Pancreas (tissue), 10 donors: Measurements from ENCODE around the gene CD38. TPM values are rescaled to one million over a fixed set of nuclear protein-coding genes. Genes with fewer than 3 reads are reported as not detected.

Source experiments
- ATAC-seq, 4 donors: fragments of 200-7000 bp; cut with Tn5 transposase; one replicate each; pipeline versions ENCODE4 v1.8.0 to v1.9.1; 2020; ENCODE audit warnings: mild to moderate bottlenecking in 4 of 4, moderate library complexity in 4 of 4
- DNase-seq, 6 donors: peaks; one replicate each; pipeline ENCODE4 v3.0.0-alpha.2; 2020
- FAIRE-seq: peaks from 2 replicates; lab custom pipeline; 2012; peaks lifted over from hg19 to GRCh38; lab: Jason Lieb, UNC
- H3K27ac ChIP-seq, 4 donors: fragments of 200-600 bp; sonication (generic); 1 replicate in 3 of 4; 2 replicates in 1 of 4; pipeline versions ENCODE4 v1.5.0 to v1.8.0; 2020
- H3K27me3 ChIP-seq, 4 donors: fragments of 200-600 bp; one replicate each; pipeline ENCODE4 v1.8.0; 2021
- H3K36me3 ChIP-seq, 3 donors: fragments of 200-600 bp; sonication (generic) in 1 of 3; one replicate each; pipeline versions ENCODE4 v1.5.0 to v1.8.0; 2020 to 2021
- H3K4me1 ChIP-seq, 3 donors: fragments of 200-600 bp; one replicate each; pipeline ENCODE4 v1.8.0; 2021
- H3K4me3 ChIP-seq, 4 donors: fragments of 200-600 bp; sonication (generic) in 2 of 4; one replicate each; pipeline versions ENCODE4 v1.5.0 to v1.8.0; 2020 to 2021
- H3K9me3 ChIP-seq, 4 donors: fragments of 200-600 bp; one replicate each; pipeline ENCODE4 v1.8.0; 2021
- WGBS, 2 donors: extraction: QIAGEN DNeasy Blood & Tissue Kit; methylation state at CpG; one replicate each; pipeline ENCODE4 v1.1.7; 2013; 5-methylcytosine and 5-hydroxymethylcytosine counted together
- intact Hi-C, 3 donors: fragments of 100-400 bp; cut with DNase I; formaldehyde crosslinking; loops; one replicate each; pipeline versions ENCODE4 v1.11.1 to v1.14.2; 2022
- polyA plus RNA-seq, 2 donors: library from polyadenylated mRNA; stranded (reverse); fragments of 200-250 nt; gene quantifications; one replicate each; pipeline ENCODE4 v1.2.3, GENCODE V29; 2013
- total RNA-seq, 6 donors: library from RNA; stranded (reverse); fragmentation: NEBNext Ultra II Directional in 4 of 6; extraction: Animal tissue kit (Norgen Biotek cat#: 25700) in 4 of 6; gene quantifications; one replicate each; pipeline versions ENCODE4 v1.2.1 to v1.2.4, GENCODE V29; 2021 to 2023
- TF ChIP-seq, protein P1 (sequence below), 4 donors: fragments of 200-600 bp; sonication (generic) in 3 of 4; IDR thresholded peaks; one replicate each; pipeline versions ENCODE4 v1.5.0 to v1.8.0; 2021; ENCODE audit warnings: antibody characterized with exemption in 4 of 4
- donor health status: healthy with polysubstance abuse.
- donor health status: DM: no; HTN: no; CAD: no; lungs with moderate emphysema.
- donor health status: DM: no; HTN: no; CAD: no.
- donor health status: control.
- donor health status: control.
- donor health status: Bipolar disorder and iron deficiency.
- donor health status: DM: yes; HTN: yes; CAD: no.
- donor health status: DM: no; HTN: no; CAD: no.
- donor health status: DM: no; HTN: no; CAD: no.
- donor health status: DM: yes; HTN: yes; CAD: no.

CD38 gene
- total and polyA plus RNA-seq, 8 donors: 0.12 to 1.6 (median 0.44) TPM

DNA sequence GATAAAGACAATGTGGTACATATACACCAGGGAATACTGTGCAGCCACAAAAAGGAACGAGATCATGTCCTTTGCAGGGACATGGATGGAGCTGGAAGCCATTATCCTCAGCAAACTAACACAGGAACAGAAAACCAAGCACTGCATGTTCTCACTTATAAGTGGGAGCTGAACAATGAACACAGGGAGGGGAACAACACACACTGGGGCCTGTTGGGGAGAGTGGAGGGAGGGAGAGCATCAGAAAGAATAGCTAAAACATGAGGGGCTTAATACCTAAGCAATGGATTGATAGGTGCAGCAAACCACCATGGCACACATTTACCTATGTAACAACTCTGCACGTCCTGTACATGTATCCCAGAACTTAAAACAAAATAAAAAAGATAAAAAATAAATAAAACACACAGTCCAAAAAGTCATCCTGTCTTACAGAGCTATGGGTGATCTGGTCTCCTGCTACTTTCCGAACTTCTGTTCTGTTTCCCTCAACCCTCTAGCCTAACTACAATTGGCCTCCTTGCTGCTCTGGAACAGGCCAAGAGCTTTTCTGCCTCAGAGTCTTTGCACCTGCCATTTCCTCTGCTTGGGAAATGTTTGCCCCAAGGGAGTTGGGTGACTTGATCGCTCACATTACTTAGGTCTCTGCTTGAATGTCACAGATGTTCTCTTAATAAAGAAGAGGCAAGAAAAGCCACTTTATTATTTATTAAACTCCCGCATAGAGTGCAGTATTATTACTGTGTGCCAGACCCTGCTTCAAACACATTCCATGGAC, 1.1 kb upstream of the CD38 start:
- ATAC-seq (no peak), DNase-seq (no peak), FAIRE-seq (no peak)
- Histone ChIP-seq H3K36me3 (no peaks in the 10 kb centered on the region), H3K27ac (no peak overlapping the region), H3K4me3 (no peak overlapping the region), H3K4me1 (peaks cover 0 to 6% (median 0%) of the 10 kb centered on the region in 3 donors), H3K9me3 (no peaks in the 10 kb centered on the region), H3K27me3 (no peaks in the 10 kb centered on the region)
- TF ChIP-seq, protein P1, sequence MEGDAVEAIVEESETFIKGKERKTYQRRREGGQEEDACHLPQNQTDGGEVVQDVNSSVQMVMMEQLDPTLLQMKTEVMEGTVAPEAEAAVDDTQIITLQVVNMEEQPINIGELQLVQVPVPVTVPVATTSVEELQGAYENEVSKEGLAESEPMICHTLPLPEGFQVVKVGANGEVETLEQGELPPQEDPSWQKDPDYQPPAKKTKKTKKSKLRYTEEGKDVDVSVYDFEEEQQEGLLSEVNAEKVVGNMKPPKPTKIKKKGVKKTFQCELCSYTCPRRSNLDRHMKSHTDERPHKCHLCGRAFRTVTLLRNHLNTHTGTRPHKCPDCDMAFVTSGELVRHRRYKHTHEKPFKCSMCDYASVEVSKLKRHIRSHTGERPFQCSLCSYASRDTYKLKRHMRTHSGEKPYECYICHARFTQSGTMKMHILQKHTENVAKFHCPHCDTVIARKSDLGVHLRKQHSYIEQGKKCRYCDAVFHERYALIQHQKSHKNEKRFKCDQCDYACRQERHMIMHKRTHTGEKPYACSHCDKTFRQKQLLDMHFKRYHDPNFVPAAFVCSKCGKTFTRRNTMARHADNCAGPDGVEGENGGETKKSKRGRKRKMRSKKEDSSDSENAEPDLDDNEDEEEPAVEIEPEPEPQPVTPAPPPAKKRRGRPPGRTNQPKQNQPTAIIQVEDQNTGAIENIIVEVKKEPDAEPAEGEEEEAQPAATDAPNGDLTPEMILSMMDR (IDR thresholded peaks at IDR 0.05): no peak
- 78 to 84% methylated on average over 5 of the region's 5 CpGs for WGBS, 2 donors
- intact Hi-C loops: no loop called here

DNA sequence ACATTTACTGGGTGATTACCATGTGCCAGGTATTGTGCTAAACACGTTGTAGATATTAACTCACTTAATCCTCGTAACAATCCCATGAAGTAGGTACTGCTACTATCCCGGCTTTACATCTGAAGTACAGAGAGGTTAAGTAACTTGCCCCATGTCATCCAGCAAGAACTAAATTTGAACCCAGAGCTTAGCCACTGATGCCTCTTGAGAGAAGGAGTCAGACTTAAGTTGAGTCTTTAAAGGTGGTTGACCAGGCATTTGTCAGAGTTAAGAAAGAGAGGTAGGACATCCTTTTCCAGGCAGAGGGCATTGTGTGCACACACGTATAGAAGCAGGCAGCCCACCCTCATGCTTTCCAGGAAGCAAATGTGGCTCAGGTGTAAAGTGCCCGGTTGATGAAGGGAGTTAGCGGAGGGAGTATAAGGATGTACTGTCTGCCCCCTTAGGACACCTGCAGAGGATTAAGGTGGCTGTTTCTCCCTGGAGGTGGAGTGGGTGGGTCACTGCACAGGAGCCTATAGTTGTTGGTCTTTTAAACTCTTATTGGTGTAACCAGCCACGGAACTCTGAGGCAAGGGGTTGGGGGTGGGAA, 335 bp upstream of the CD38 start:
- H3K4me3 ChIP-seq: peak overlapping the region in 1 of 4 donors; percentile 39
- FAIRE-seq: no peak

DNA sequence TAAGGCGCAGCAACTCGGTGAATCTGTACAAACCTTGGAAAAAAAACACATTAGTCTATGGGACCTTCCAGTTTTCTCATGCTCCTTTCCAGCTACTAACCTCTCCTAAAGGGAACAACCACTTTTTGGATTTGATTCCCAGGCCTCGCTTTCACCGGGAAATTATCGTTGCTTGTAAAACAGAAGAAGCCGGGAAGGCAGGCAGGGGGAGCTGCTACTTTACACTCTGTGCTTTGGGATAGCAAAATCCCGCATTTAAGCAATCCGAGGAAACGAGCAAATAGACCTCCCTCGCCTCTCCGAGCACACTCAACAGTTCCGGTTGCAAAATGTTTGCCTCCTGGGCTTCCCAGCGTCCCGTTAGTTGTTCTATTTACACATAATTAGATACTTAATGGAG, 1.2 kb downstream of the CD38 start:
- ATAC-seq (peak; percentile 40 to 78 (median 74)), FAIRE-seq (no peak), DNase-seq (peak in 1 of 6 donors; percentile 25)
- peaks cover 0 to 6% (median 0%) of the 10 kb centered on the region in 3 donors for H3K4me1 ChIP-seq
- no peaks in the 10 kb centered on the region for H3K27me3 ChIP-seq
- H3K36me3 ChIP-seq: no peaks in the 10 kb centered on the region
- TF ChIP-seq, protein P1 (IDR thresholded peaks at IDR 0.05): no peak
- 1% methylated on average over 14 of the region's 14 CpGs for WGBS, 2 donors
- intact Hi-C loops: no loop called here
- H3K4me3 ChIP-seq: peak overlapping the region; percentile 9 to 62 (median 28)
- H3K27ac ChIP-seq: no peak overlapping the region
- no peaks in the 10 kb centered on the region for H3K9me3 ChIP-seq

More for the DNA sequence above, 335 bp upstream of the CD38 start:
- TF ChIP-seq, protein P1 (IDR thresholded peaks at IDR 0.05): no peak
- Histone ChIP-seq H3K27ac (no peak overlapping the region), H3K9me3 (no peaks in the 10 kb centered on the region), H3K4me1 (peaks cover 0 to 6% (median 0%) of the 10 kb centered on the region in 3 donors), H3K36me3 (no peaks in the 10 kb centered on the region), H3K27me3 (no peaks in the 10 kb centered on the region)
- WGBS, 2 donors: 75 to 78% methylated on average over 7 of the region's 7 CpGs
- DNase-seq (no peak), ATAC-seq (no peak)
- intact Hi-C loops: no loop called here

DNA sequence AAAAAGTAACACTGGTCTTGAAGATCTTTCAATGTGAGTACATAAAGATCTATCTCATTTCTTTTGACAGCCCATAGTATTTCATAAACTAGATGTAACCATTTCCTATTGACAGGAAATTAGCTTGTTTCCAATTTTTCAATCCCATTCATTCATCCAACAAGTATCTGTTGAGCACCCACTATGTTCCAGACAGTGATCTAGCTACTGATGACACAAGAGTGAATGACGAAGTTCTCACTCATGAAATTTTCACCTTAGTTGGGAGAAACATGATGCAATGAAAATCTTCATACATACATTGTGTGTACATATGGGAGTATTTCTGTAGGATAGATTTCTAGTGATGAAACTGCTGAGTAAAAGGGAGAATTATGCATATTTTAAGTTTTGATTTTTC, 1.7 kb downstream of the CD38 start:
- WGBS, 2 donors: 73 to 78% methylated on average over 1 of the region's 1 CpG
- H3K27ac ChIP-seq: no peak overlapping the region
- no peaks in the 10 kb centered on the region for H3K9me3 ChIP-seq
- no peak for FAIRE-seq
- DNase-seq: no peak
- H3K36me3 ChIP-seq: no peaks in the 10 kb centered on the region
- H3K4me1 ChIP-seq: peaks cover 0 to 6% (median 0%) of the 10 kb centered on the region in 3 donors
- H3K4me3 ChIP-seq: peak overlapping the region in 1 of 4 donors; percentile 62
- intact Hi-C loops: no loop called here
- TF ChIP-seq, protein P1 (IDR thresholded peaks at IDR 0.05): no peak
- no peaks in the 10 kb centered on the region for H3K27me3 ChIP-seq
- ATAC-seq: no peak
